Tibial nerve (tissue), 4 donors: Measurements from ENCODE around the gene YEATS4. TPM values are rescaled to one million over a fixed set of nuclear protein-coding genes. Genes with fewer than 3 reads are reported as not detected.

ENCODE experiments used
- DNase-seq, 2 donors: peaks; one replicate each; pipeline ENCODE4 v3.0.0-alpha.2; 2019; ENCODE audit warnings: low spot score in 2 of 2
- H3K27ac ChIP-seq, 4 donors: fragments of 200-600 bp; sonication (generic) in 3 of 4; one replicate each; pipeline ENCODE4 v1.5.1; 2017 to 2019; ENCODE audit warnings: mild to moderate bottlenecking in 1 of 4
- H3K27me3 ChIP-seq, 2 donors: fragments of 200-600 bp; sonication (generic) in 1 of 2; one replicate each; pipeline versions ENCODE4 v1.5.1 to v1.6.0; 2017 to 2019
- H3K36me3 ChIP-seq, 3 donors: fragments of 200-600 bp; sonication (generic); one replicate each; pipeline ENCODE4 v1.5.1; 2018 to 2019
- H3K4me1 ChIP-seq, 4 donors: fragments of 200-600 bp; sonication (generic) in 3 of 4; one replicate each; pipeline ENCODE4 v1.5.1; 2017 to 2019
- H3K4me3 ChIP-seq, 4 donors: fragments of 200-600 bp; sonication (generic) in 3 of 4; one replicate each; pipeline ENCODE4 v1.5.1; 2017 to 2019; ENCODE audit warnings: mild to moderate bottlenecking in 1 of 4, moderate library complexity in 1 of 4
- H3K9me3 ChIP-seq, 4 donors: fragments of 200-600 bp; sonication (generic) in 3 of 4; one replicate each; pipeline ENCODE4 v1.5.1; 2017 to 2019
- CTCF ChIP-seq, 5 experiments: fragments of 200-600 bp in 3 of 5; fragments of 450-650 bp in 2 of 5; sonication (generic) in 3 of 5; IDR thresholded peaks; one replicate each; pipeline ENCODE4 v1.5.1; 2016 to 2019; ENCODE audit warnings: antibody characterized with exemption in 5 of 5, mild to moderate bottlenecking in 3 of 5, moderate library complexity in 2 of 5
- EP300 ChIP-seq, 2 donors: sonication (generic); formaldehyde crosslinking; IDR thresholded peaks; one replicate each; pipeline ENCODE4 v1.6.1; 2017; ENCODE audit warnings: antibody characterized with exemption in 2 of 2, mild to moderate bottlenecking in 1 of 2
- POLR2A ChIP-seq, 2 donors: fragments of 450-650 bp; IDR thresholded peaks; one replicate each; pipeline ENCODE4 v1.6.1; 2017; ENCODE audit warnings: antibody characterized with exemption in 2 of 2, mild to moderate bottlenecking in 2 of 2, moderate library complexity in 2 of 2
- WGBS, 2 donors: methylation state at CpG; one replicate each; pipeline ENCODE4 v1.1.5; 2018; 5-methylcytosine and 5-hydroxymethylcytosine counted together
- total RNA-seq, 4 donors: library from RNA; depleted of rRNA; stranded (reverse); fragments of >200 nt; gene quantifications; one replicate each; pipeline ENCODE4 v1.1.0, GENCODE V29; 2016

Gene YEATS4
- total RNA-seq, 4 donors from 2014 or later = 18.6 to 66.1 (median 55.0) TPM

DNA sequence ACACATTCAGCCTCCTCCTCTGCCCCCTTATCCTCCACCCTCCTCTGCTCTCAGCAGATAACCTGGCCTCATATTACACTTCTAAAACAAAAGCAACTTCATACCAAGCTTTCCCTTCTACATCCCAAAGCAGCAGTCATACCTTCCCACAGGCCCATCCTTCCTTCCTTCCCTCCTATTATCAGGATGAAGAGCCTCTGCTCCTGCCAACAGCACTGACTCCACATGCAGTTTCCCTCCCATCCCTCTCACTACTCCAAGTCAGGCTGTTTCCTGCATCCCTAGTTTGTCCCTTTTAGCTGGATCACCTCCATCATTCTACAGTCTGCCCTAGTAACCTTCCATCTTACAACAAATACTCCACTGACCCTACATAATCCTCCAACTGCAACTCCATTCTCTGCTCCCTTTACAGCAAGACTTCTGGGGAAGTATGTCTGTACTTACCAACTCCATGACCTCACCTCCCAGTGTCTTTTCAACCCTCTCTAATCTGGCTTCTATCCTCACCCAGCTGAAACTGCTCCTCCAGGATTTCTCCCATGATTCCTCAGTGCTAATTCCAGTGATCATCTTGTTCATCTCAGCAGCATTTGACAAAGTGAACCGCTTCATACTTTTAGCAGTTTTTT is 4.9 kb upstream of the YEATS4 start:
- Histone ChIP-seq H3K4me1 (peaks cover 0 to 11% (median 4%) of the 10 kb centered on the region in 4 donors), H3K36me3 (no peaks in the 10 kb centered on the region), H3K27ac (no peak overlapping the region), H3K4me3 (no peak overlapping the region), H3K27me3 (no peaks in the 10 kb centered on the region), H3K9me3 (no peaks in the 10 kb centered on the region)
- TF ChIP-seq EP300 (IDR thresholded peaks at IDR 0.05) = no peak
- no peak for TF ChIP-seq POLR2A (IDR thresholded peaks at IDR 0.05)
- TF ChIP-seq CTCF (IDR thresholded peaks at IDR 0.05) = no peak
- DNase-seq = no peak
- WGBS, 2 donors = 71 to 81% methylated on average over 1 of the region's 1 CpG

- Histone ChIP-seq H3K36me3 (no peaks in the 10 kb centered on the region), H3K9me3 (no peaks in the 10 kb centered on the region), H3K4me3 (no peak overlapping the region), H3K27me3 (no peaks in the 10 kb centered on the region), H3K27ac (no peak overlapping the region), H3K4me1 (peaks cover 0 to 14% (median 6%) of the 10 kb centered on the region in 4 donors)
- no peak for DNase-seq
- WGBS, 2 donors = 70 to 85% methylated on average over 2 of the region's 2 CpGs
- TF ChIP-seq CTCF (IDR thresholded peaks at IDR 0.05) (no peak), POLR2A (IDR thresholded peaks at IDR 0.05) (no peak), EP300 (IDR thresholded peaks at IDR 0.05) (no peak)
Observed at GRCh38 chr12:69355363-69356028, 4.0 kb upstream of the YEATS4 start.

DNA sequence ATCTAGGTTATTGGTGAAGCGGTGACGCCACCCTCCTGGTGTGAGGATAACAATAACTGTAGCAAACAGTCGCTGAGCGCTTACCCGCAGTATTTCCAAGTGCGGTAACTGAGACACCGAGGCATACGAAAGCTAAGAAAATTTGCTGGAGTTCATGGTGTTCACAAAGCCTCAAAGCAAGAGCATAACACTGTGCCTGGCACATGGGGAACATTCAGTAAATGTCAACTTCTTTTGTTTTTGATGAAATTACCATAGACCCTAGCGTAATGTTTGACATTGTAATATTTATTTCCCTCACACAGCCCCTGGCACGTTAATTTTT is 767 bp downstream of the YEATS4 start:
- no peaks in the 10 kb centered on the region for H3K9me3 ChIP-seq
- H3K36me3 ChIP-seq = peaks cover 0 to 14% (median 0%) of the 10 kb centered on the region in 3 donors
- no peak for DNase-seq
- TF ChIP-seq EP300 (IDR thresholded peaks at IDR 0.05) (no peak), CTCF (IDR thresholded peaks at IDR 0.05) (no peak), POLR2A (IDR thresholded peaks at IDR 0.05) (no peak)
- no peaks in the 10 kb centered on the region for H3K27me3 ChIP-seq
- H3K27ac ChIP-seq = peak overlapping the region; percentile 97 to 99 (median 98)
- peak overlapping the region; percentile 73 to 92 (median 84) for H3K4me3 ChIP-seq
- H3K4me1 ChIP-seq = peaks cover 0 to 22% (median 7%) of the 10 kb centered on the region in 4 donors
- WGBS, 2 donors = 11 to 13% methylated on average over 10 of the region's 10 CpGs

- Histone ChIP-seq H3K4me3 (no peak overlapping the region), H3K9me3 (no peaks in the 10 kb centered on the region), H3K27me3 (no peaks in the 10 kb centered on the region), H3K36me3 (peaks cover 0 to 42% (median 0%) of the 10 kb centered on the region in 3 donors), H3K4me1 (no peaks in the 10 kb centered on the region), H3K27ac (no peak overlapping the region)
- TF ChIP-seq POLR2A (IDR thresholded peaks at IDR 0.05) (no peak), CTCF (IDR thresholded peaks at IDR 0.05) (no peak), EP300 (IDR thresholded peaks at IDR 0.05) (no peak)
- 94 to 99% methylated on average over 5 of the region's 5 CpGs for WGBS, 2 donors
- DNase-seq = no peak
Observed at GRCh38 chr12:69366796-69367195, 7.3 kb downstream of the YEATS4 start.

- H3K4me1 ChIP-seq = no peaks in the 10 kb centered on the region
- H3K27me3 ChIP-seq = no peaks in the 10 kb centered on the region
- DNase-seq = no peak
- H3K27ac ChIP-seq = no peak overlapping the region
- TF ChIP-seq POLR2A (IDR thresholded peaks at IDR 0.05) (no peak), CTCF (IDR thresholded peaks at IDR 0.05) (no peak), EP300 (IDR thresholded peaks at IDR 0.05) (no peak)
- H3K36me3 ChIP-seq = peaks cover 0 to 50% (median 0%) of the 10 kb centered on the region in 3 donors
- H3K4me3 ChIP-seq = no peak overlapping the region
- no peaks in the 10 kb centered on the region for H3K9me3 ChIP-seq
- WGBS, 2 donors = 43 to 54% methylated on average over 1 of the region's 1 CpG
Observed at GRCh38 chr12:69368171-69368570, 8.6 kb downstream of the YEATS4 start.
